ENCODE measurements around the gene PGLYRP2. TPM values are rescaled to one million over a fixed set of nuclear protein-coding genes. Genes with fewer than 3 reads are reported as not detected.

Gene PGLYRP2
- total and polyA plus RNA-seq, 4 donors: 0.10 TPM; not detected in 3

- Histone ChIP-seq H3K4me1 (ENCODE audit: control insufficient read depth in 5 of 5, insufficient read depth in 5 of 5, low read length in 5 of 5) (peaks cover 0 to 5% (median under 1%) of the 10 kb centered on the region in 5 donors), H3K27me3 (ENCODE audit: control insufficient read depth in 3 of 3, insufficient read depth in 3 of 3, low read length in 2 of 3) (no peaks in the 10 kb centered on the region), H3K27ac (ENCODE audit: low read depth in 1 of 2, low read length in 1 of 2) (no peak overlapping the region), H3K4me3 (no peak overlapping the region), H3K36me3 (ENCODE audit: control insufficient read depth in 4 of 4, insufficient read depth in 4 of 4, low read length in 4 of 4) (peaks cover 0 to 5% (median 1%) of the 10 kb centered on the region in 4 donors), H3K9ac (ENCODE audit: insufficient read depth in 1 of 2, low read length in 2 of 2) (no peak overlapping the region), H3K9me3 (ENCODE audit: control insufficient read depth in 4 of 4, insufficient read depth in 3 of 4, low read length in 3 of 4) (no peaks in the 10 kb centered on the region)
- ATAC-seq (ENCODE audit: insufficient read depth, low FRiP score) (no peak), DNase-seq (no peak)
- WGBS, 2 donors: 94 to 98% methylated on average over 3 of the region's 3 CpGs
- TF ChIP-seq CTCF (IDR thresholded peaks at IDR 0.05; ENCODE audit: control extremely low read depth, extremely low read depth): no peak
Measured at GRCh38 chr19:15443325-15443724, 36.0 kb downstream of the PGLYRP2 start.

GRCh38 chr19:15442142-15442920 is 37.0 kb downstream of the PGLYRP2 start:
- H3K9ac ChIP-seq (ENCODE audit: insufficient read depth in 1 of 2, low read length in 2 of 2): no peak overlapping the region
- TF ChIP-seq CTCF (IDR thresholded peaks at IDR 0.05; ENCODE audit: control extremely low read depth, extremely low read depth): no peak
- no peak overlapping the region for H3K27ac ChIP-seq (ENCODE audit: low read depth in 1 of 2, low read length in 1 of 2)
- H3K9me3 ChIP-seq (ENCODE audit: control insufficient read depth in 4 of 4, insufficient read depth in 3 of 4, low read length in 3 of 4): no peaks in the 10 kb centered on the region
- 84 to 89% methylated on average over 13 of the region's 13 CpGs for WGBS, 2 donors
- H3K4me3 ChIP-seq: no peak overlapping the region
- peaks cover 0 to 5% (median 2%) of the 10 kb centered on the region in 5 donors for H3K4me1 ChIP-seq (ENCODE audit: control insufficient read depth in 5 of 5, insufficient read depth in 5 of 5, low read length in 5 of 5)
- H3K36me3 ChIP-seq (ENCODE audit: control insufficient read depth in 4 of 4, insufficient read depth in 4 of 4, low read length in 4 of 4): peaks cover 0 to 6% (median 1%) of the 10 kb centered on the region in 4 donors
- no peak for ATAC-seq (ENCODE audit: insufficient read depth, low FRiP score)
- no peak for DNase-seq
- H3K27me3 ChIP-seq (ENCODE audit: control insufficient read depth in 3 of 3, insufficient read depth in 3 of 3, low read length in 2 of 3): no peaks in the 10 kb centered on the region

- no peaks in the 10 kb centered on the region for H3K9me3 ChIP-seq (ENCODE audit: control insufficient read depth in 4 of 4, insufficient read depth in 3 of 4, low read length in 3 of 4)
- DNase-seq: no peak
- WGBS, 2 donors: 55 to 85% methylated on average over 3 of the region's 3 CpGs
- no peak for TF ChIP-seq CTCF (IDR thresholded peaks at IDR 0.05; ENCODE audit: control extremely low read depth, extremely low read depth)
- ATAC-seq (ENCODE audit: insufficient read depth, low FRiP score): no peak
- peaks cover 0 to 5% (median 0%) of the 10 kb centered on the region in 4 donors for H3K36me3 ChIP-seq (ENCODE audit: control insufficient read depth in 4 of 4, insufficient read depth in 4 of 4, low read length in 4 of 4)
- H3K27ac ChIP-seq (ENCODE audit: low read depth in 1 of 2, low read length in 1 of 2): no peak overlapping the region
- no peak overlapping the region for H3K9ac ChIP-seq (ENCODE audit: insufficient read depth in 1 of 2, low read length in 2 of 2)
- H3K4me1 ChIP-seq (ENCODE audit: control insufficient read depth in 5 of 5, insufficient read depth in 5 of 5, low read length in 5 of 5): peaks cover 0 to 5% (median 2%) of the 10 kb centered on the region in 5 donors
- no peak overlapping the region for H3K4me3 ChIP-seq
- H3K27me3 ChIP-seq (ENCODE audit: control insufficient read depth in 3 of 3, insufficient read depth in 3 of 3, low read length in 2 of 3): no peaks in the 10 kb centered on the region
Measured at GRCh38 chr19:15441317-15441716, 38.0 kb downstream of the PGLYRP2 start.

Data from lung (tissue), 12 donors.